Fibroblast of pulmonary artery (primary cell): ENCODE results near the gene CLCN7.

Source experiments
- DNase-seq: peaks from one replicate; pipeline ENCODE4 v3.0.0-alpha.2; 2010; ENCODE audit warnings: low read depth
- H3K4me3 ChIP-seq: replicated peaks from 2 replicates; pipeline ENCODE4 v1.5.1; 2011; ENCODE audit warnings: low read depth, mild to moderate bottlenecking, control low read depth, low read length, moderate library complexity
- CTCF ChIP-seq: IDR thresholded peaks from 2 replicates; pipeline ENCODE4 v1.5.1; 2011; ENCODE audit warnings: mild to moderate bottlenecking, control low read depth, low read length, inconsistent platforms; ENCODE audit errors: missing control alignments

Gene CLCN7

DNA sequence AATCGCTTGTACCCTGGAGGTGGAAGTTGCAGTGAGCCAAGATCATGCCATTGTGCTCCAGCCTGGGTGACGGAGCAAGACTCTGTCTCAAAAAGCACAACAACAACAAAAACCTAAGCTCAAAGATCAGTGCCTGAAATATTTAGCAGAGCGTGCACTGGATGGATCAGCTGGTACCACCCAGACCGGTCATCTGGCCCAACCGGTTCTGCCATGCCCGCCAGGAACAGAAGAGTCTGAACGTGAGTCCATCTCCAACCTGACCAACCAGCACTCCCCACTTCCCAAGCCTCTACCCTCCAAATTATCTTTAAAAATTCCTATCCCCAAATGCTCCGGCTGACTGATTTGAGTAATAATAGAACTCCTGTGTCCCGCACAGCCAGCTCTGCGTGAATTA lies 52.8 kb downstream of the CLCN7 start:
- no peak overlapping the region for H3K4me3 ChIP-seq
- DNase-seq: no peak
- TF ChIP-seq CTCF: no peak

GRCh38 chr16:1420111-1420539 lies 54.7 kb downstream of the CLCN7 start:
- DNase-seq: no peak
- TF ChIP-seq CTCF: no peak
- peak overlapping the region; percentile 98 for H3K4me3 ChIP-seq

DNA sequence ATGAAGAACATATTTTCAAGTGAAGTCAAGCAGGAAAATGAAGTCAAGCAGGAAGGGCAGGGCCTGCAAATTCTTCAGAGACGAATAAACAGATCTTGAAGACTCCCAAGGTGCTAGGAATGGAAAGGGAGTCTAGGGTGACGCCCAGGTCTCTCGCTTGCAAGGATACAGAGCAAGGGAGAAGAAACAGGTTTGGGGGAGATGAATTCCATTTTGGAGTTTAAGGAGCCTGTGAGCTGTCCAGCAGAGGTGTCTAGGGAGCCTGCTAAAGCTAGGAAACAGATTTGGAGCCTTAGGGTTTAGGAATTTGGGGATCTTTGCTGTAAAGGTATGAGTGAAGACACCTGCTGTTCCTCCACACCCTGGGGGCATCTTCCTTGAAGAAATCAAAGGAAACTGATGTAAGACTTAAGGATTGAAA lies 58.3 kb downstream of the CLCN7 start:
- no peak overlapping the region for H3K4me3 ChIP-seq
- no peak for DNase-seq
- TF ChIP-seq CTCF: no peak

GRCh38 chr16:1414532-1415260 lies 60.1 kb downstream of the CLCN7 start, which contains the start of gene UNKL:
UNKL (minus strand) TSS chr16:1414704; CDS start chr16:1414691, 13 bp downstream.
- peak; percentile 64 for DNase-seq
- H3K4me3 ChIP-seq: peak within 1 kb of the TSS; percentile 83
- no peak for TF ChIP-seq CTCF

- peak; percentile 29 for TF ChIP-seq CTCF
- peak; percentile 56 for DNase-seq
- H3K4me3 ChIP-seq: peak overlapping the region; percentile 83
These were observed 60.9 kb downstream of the CLCN7 start for GRCh38 chr16:1413684-1414531.

DNA sequence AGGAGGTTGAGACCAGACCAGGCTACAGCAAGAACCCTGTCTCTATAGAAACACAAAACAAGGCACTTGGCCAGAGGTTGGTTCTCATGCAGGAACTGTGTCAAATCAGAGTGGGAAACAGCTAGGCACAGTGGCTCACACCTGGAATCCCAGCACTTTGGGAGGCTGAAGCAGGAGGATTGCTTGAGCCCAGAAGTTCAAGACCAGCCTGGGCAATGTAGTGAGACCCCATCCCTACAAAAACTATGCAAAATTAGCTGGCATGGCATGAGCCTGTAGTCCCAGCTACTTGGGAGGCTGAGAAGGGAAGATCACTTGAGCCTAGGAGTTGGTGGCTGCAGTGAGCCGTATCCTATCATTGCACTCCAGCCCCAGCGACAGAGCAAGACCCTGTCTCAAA lies 62.0 kb downstream of the CLCN7 start:
- no peak for DNase-seq
- H3K4me3 ChIP-seq: no peak overlapping the region
- no peak for TF ChIP-seq CTCF
